NT2/D1 (cell line): ENCODE data around the gene GJA1.

Source experiments
- SUZ12 ChIP-seq: IDR thresholded peaks from 2 replicates; pipeline ENCODE4 v1.6.1; 2011; ENCODE audit not compliant: insufficient read length, insufficient read depth; ENCODE audit errors: extremely low read depth
- YY1 ChIP-seq: IDR thresholded peaks from 2 replicates; pipeline ENCODE4 v1.6.1; 2011; ENCODE audit not compliant: insufficient read length, insufficient read depth
- ZNF274 ChIP-seq: IDR thresholded peaks from 2 replicates; pipeline ENCODE4 v1.6.1; 2011; ENCODE audit warnings: mild to moderate bottlenecking, low read depth, low read length

- TF ChIP-seq ZNF274 = no peak
- no peak for TF ChIP-seq SUZ12
- no peak for TF ChIP-seq YY1
Measured at GRCh38 chr6:121439926-121440325, 4.5 kb downstream of the GJA1 start.
